NB4 (cell line): Measurements from ENCODE around the gene GEMIN4.

Source experiments
- DNase-seq: peaks from one replicate; pipeline ENCODE4 v3.0.0; 2010; ENCODE audit warnings: low read depth
- H3K4me3 ChIP-seq: one replicate; pipeline ENCODE4 v1.5.1; 2011; ENCODE audit warnings: mild to moderate bottlenecking, low read depth, low read length, moderate library complexity
- MYC ChIP-seq: IDR thresholded peaks from 2 replicates; pipeline ENCODE4 v1.6.1; 2011; ENCODE audit warnings: low read depth, low read length
- POLR2A ChIP-seq: IDR thresholded peaks from 2 replicates; pipeline ENCODE4 v1.6.1; 2011; ENCODE audit warnings: mild to moderate bottlenecking; ENCODE audit not compliant: insufficient read length; ENCODE audit errors: extremely low read depth
- TF ChIP-seq, protein P1 (sequence below): IDR thresholded peaks from one replicate; pipeline ENCODE4 v1.5.1; 2012; ENCODE audit warnings: low read depth, low read length
- TF ChIP-seq, protein P2 (sequence below): IDR thresholded peaks from 2 replicates; pipeline ENCODE4 v1.6.1; 2011; ENCODE audit warnings: low read depth, low read length

Gene GEMIN4

DNA sequence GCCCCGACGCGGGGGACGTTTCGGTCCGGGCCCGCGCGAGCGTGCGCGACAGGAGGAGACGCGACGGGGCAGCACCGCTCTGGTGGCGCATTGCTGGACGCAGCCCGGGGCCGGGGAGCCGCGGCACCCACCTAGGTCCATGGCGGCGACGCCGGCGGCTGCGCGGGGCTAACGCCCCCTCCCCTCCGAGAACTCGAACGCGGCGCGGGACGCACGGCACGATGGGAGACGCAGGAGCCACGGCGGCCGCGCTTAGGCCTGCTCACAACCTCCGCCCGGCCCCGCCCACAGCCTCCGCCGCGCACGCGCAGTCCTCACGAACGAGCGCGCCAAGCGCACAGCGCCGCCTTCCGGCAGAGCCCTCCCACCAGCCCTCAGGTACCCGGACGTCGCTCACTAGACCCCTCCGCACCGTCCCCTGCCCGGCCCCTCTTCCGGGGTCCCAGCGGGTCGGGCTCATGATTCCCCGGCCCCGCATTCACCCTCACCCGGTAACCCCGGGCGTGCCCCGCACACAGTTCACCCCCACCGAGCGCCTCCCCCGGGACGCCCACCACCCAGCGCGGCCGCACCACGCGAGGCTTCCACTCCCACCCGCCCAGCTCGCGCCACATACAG is at the start of gene GEMIN4:
TSS of gene GEMIN4 (minus strand) at position 263 of the 618 bp plus-strand sequence. CDS start at position 141, 122 bp downstream.
- peak; percentile 90 for DNase-seq
- H3K4me3 ChIP-seq, result peak within 1 kb of the TSS; percentile 88
- TF ChIP-seq, protein P1, sequence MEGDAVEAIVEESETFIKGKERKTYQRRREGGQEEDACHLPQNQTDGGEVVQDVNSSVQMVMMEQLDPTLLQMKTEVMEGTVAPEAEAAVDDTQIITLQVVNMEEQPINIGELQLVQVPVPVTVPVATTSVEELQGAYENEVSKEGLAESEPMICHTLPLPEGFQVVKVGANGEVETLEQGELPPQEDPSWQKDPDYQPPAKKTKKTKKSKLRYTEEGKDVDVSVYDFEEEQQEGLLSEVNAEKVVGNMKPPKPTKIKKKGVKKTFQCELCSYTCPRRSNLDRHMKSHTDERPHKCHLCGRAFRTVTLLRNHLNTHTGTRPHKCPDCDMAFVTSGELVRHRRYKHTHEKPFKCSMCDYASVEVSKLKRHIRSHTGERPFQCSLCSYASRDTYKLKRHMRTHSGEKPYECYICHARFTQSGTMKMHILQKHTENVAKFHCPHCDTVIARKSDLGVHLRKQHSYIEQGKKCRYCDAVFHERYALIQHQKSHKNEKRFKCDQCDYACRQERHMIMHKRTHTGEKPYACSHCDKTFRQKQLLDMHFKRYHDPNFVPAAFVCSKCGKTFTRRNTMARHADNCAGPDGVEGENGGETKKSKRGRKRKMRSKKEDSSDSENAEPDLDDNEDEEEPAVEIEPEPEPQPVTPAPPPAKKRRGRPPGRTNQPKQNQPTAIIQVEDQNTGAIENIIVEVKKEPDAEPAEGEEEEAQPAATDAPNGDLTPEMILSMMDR, result peak; percentile 63
- TF ChIP-seq, protein P2, sequence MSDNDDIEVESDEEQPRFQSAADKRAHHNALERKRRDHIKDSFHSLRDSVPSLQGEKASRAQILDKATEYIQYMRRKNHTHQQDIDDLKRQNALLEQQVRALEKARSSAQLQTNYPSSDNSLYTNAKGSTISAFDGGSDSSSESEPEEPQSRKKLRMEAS, result no peak
- TF ChIP-seq POLR2A (peak; percentile 62), MYC (peak; percentile 50; the same call in 1 of the 2 replicates)

DNA sequence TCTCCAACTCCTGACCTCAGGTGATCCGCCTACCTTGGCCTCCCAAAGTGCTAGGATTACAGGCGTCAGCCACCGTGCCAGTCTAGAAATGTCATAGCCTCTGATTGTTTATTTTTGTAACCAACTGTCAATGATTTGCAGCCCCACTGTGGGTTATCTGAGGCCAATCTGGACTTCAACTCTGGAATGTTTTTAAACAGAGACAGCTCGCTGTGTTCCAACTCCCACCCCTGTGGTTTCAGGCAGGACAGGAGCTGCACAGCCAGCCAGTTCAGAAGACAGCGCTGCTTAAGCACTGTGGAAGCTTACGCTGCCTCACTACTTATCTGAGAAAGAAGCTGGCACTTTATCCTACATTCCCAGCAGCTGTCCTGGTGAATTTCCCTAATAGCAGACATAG is 49.6 kb upstream of the GEMIN4 start:
- no peak for DNase-seq
- H3K4me3 ChIP-seq, result no peak overlapping the region
- TF ChIP-seq, protein P1, result no peak
- TF ChIP-seq POLR2A (no peak), MYC (no peak)
- TF ChIP-seq, protein P2, result no peak

DNA sequence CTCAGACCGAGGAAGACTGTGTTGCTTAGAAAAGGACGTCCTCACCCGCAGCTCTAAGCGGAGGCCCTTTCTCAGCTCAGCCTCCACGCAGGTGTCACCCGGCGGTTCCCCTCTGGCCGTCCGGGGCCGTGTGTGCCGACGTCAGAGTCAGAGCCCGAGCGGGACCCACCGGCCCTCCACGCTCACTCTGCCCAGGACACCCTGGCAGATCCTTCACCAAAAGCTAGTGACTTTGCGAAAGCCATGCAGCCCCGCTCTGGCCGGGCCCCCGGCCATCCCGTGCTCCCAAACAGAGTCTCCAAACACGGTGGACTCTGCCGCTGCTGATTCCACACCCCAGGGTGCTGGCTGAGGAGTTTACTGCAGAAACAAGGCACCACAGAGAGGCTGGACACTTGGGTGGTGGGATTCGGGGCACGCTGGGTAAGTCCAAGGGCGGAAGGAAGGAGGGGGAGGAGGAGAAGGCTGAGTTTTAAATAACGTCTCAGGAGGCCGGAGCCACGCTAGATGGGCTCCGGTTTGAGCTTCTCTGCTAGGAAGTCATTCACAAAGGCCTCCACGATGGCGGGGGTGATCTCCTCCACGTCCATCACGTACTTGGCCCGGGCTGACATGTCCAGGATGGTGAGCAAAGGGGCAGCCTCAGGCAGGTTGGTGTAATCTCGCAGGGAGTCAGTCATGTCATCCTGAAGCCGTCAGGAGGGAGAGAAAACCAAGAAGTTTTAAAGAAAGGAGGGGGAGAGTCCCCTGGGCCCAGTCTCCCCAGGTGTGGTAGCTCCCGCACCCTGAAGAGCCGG is 48.6 kb upstream of the GEMIN4 start:
- TF ChIP-seq MYC (no peak), POLR2A (no peak)
- TF ChIP-seq, protein P1, result no peak
- TF ChIP-seq, protein P2, result no peak
- no peak for DNase-seq
- no peak overlapping the region for H3K4me3 ChIP-seq

DNA sequence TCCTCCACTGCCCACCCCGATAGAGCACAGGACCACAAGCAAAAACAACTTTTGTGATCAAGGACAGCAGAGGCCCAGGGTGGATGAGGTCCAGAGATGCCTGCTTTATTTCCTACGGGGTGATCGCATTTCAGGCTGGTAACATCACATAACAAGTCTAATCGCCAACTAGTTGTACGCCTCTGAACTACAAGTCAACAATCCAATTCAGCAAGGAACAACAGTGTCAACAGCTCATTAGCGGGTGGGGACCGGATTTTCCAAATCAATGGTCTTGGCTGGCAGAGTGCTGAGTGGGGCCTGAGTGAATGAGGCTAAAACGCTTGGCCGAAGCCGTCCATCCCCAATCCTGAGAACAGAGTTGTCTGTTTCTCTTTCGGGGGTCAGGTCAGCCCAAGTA is 47.2 kb upstream of the GEMIN4 start:
- no peak for DNase-seq
- H3K4me3 ChIP-seq, result no peak overlapping the region
- no peak for TF ChIP-seq MYC
- TF ChIP-seq POLR2A, result no peak
- TF ChIP-seq, protein P1, result no peak
- TF ChIP-seq, protein P2, result no peak

DNA sequence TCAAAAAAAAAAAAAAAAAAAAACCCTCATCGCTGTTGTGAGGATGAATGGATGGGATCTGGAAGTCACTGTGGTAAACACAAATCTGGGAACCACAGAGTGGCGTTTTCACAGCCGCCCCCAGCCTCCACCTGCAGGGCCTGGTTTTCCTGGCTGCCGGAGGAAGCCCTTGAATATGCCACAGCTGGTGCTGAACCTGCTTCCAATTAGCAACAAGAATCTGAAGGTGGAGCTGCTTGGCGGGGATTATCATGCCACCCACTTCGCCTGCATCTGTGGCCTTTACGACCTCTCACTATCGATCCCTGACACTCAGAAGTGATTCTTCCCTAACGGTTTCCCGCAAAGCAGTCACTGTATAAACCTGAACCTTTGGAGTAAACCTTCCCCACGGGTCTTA is 46.2 kb upstream of the GEMIN4 start:
- TF ChIP-seq, protein P2, result no peak
- no peak for DNase-seq
- H3K4me3 ChIP-seq, result no peak overlapping the region

DNA sequence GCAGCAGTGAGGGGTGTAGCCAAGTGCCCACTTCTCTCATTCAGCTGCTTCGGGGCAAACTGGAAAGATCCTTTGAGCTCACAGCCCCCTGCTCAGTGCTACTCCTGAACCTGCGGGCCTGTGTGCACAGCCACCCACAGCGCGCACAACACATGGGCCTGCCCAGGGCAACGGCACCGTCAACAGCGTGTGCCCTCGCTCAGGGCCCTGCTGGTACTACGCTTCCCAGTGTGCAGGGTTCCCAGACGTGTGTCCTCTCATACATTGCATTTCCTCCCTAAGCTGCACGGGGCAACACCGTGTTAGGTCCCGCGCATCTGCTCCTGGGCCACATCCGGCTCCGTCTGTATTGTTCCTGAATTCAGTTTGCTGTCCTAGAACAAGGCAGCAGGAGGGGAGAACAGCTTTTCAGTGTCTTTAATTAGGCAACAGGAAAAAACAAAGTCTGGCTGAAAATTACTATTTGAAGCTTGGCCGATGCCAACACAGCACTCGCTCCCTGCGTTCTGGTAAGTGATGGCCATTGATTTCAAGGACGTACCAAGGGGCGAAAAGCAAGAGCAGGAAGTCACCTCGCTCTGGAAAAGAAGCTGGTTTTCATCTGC is 45.3 kb upstream of the GEMIN4 start:
- H3K4me3 ChIP-seq, result no peak overlapping the region
- TF ChIP-seq MYC, result no peak
- TF ChIP-seq POLR2A, result no peak
- TF ChIP-seq, protein P1, result no peak
- TF ChIP-seq, protein P2, result no peak
- DNase-seq, result no peak
